Gastrocnemius medialis (tissue), 4 donors: Measurements from ENCODE around the gene ZNF277. TPM values are rescaled to one million over a fixed set of nuclear protein-coding genes. Genes with fewer than 3 reads are reported as not detected.

Experiments
- ATAC-seq, 2 donors: fragments of 150-250 bp; one replicate each; pipeline ENCODE4 v1.9.1; 2016
- DNase-seq, 2 donors: peaks; one replicate each; pipeline ENCODE4 v3.0.0-alpha.2; 2019
- H3K27ac ChIP-seq, 4 donors: fragments of 200-600 bp; sonication (generic); 1 replicate in 1 of 4; 2 replicates in 3 of 4; pipeline ENCODE4 v1.5.1; 2016 to 2018; ENCODE audit warnings: mild to moderate bottlenecking in 2 of 4, moderate library complexity in 1 of 4
- H3K27me3 ChIP-seq, 3 donors: fragments of 200-600 bp; sonication (generic) in 2 of 3; 1 replicate in 1 of 3; 2 replicates in 2 of 3; pipeline versions ENCODE4 v1.5.1 to v1.6.0; 2016 to 2019; ENCODE audit warnings: mild to moderate bottlenecking in 1 of 3, moderate library complexity in 1 of 3
- H3K36me3 ChIP-seq, 2 donors: fragments of 200-600 bp; sonication (generic) in 1 of 2; one replicate each; pipeline ENCODE4 v1.5.1; 2017 to 2018
- H3K4me1 ChIP-seq, 2 donors: fragments of 200-600 bp; sonication (generic) in 1 of 2; one replicate each; pipeline ENCODE4 v1.5.1; 2016 to 2017; ENCODE audit warnings: mild to moderate bottlenecking in 2 of 2
- H3K4me3 ChIP-seq, 4 donors: fragments of 200-600 bp; sonication (generic) in 3 of 4; 1 replicate in 1 of 4; 2 replicates in 3 of 4; pipeline ENCODE4 v1.5.1; 2016 to 2019; ENCODE audit warnings: mild to moderate bottlenecking in 2 of 4
- H3K9me3 ChIP-seq, 3 donors: fragments of 200-600 bp; sonication (generic) in 2 of 3; 1 replicate in 1 of 3; 2 replicates in 2 of 3; pipeline ENCODE4 v1.5.1; 2016 to 2019
- CTCF ChIP-seq, 5 experiments: fragments of 450-650 bp in 3 of 5; fragments of 200-600 bp in 2 of 5; sonication (generic) in 2 of 5; IDR thresholded peaks in 4 of 5; conservative IDR thresholded peaks in 1 of 5; 1 replicate in 4 of 5; 2 replicates in 1 of 5; pipeline ENCODE4 v1.5.1; 2016 to 2019; ENCODE audit warnings: antibody characterized with exemption in 5 of 5, mild to moderate bottlenecking in 3 of 5, moderate library complexity in 3 of 5
- POLR2A ChIP-seq, 2 donors: fragments of 450-650 bp; IDR thresholded peaks; one replicate each; pipeline ENCODE4 v1.6.1; 2017; ENCODE audit warnings: antibody characterized with exemption in 2 of 2, mild to moderate bottlenecking in 2 of 2, moderate library complexity in 2 of 2
- in situ Hi-C, 4 donors: fragments of 200-750 bp; cut with MboI; loops; one replicate each; pipeline versions ENCODE4 v1.15.0 to v1.8.0; 2017; ENCODE audit warnings: low sequenced_read_pairs in 4 of 4
- intact Hi-C: fragments of 100-400 bp; cut with DNase I; formaldehyde crosslinking; loops from one replicate; pipeline ENCODE4 v1.15.1; 2023; ENCODE audit warnings: low total_unique reads
- total RNA-seq, 4 donors: library from RNA; depleted of rRNA; stranded (reverse); fragments of >200 nt; gene quantifications; one replicate each; pipeline versions ENCODE4 v1.1.0 to v1.2.3, GENCODE V29; 2016

The ZNF277 gene
- total RNA-seq, 4 donors from 2014 or later, result 12.2 to 16.5 (median 15.0) TPM

- Histone ChIP-seq H3K27ac (no peak overlapping the region), H3K4me3 (no peak overlapping the region), H3K9me3 (no peaks in the 10 kb centered on the region), H3K27me3 (no peaks in the 10 kb centered on the region), H3K4me1 (peaks cover 6 to 15% of the 10 kb centered on the region in 2 donors), H3K36me3 (no peaks in the 10 kb centered on the region)
- in situ Hi-C loops, result no loop called here
- ATAC-seq (no peak), DNase-seq (no peak)
- intact Hi-C loops, result no loop called here
- no peak for TF ChIP-seq CTCF (IDR thresholded peaks at IDR 0.05 in 4 of 5, conservative IDR thresholded peaks at IDR 0.05 in 1 of 5)
- no peak for TF ChIP-seq POLR2A (IDR thresholded peaks at IDR 0.05)
Measured at GRCh38 chr7:112266141-112266540, 59.6 kb downstream of the ZNF277 start.

- intact Hi-C loops, result no loop called here
- no peaks in the 10 kb centered on the region for H3K9me3 ChIP-seq
- no peak overlapping the region for H3K4me3 ChIP-seq
- peaks cover 6 to 15% of the 10 kb centered on the region in 2 donors for H3K4me1 ChIP-seq
- DNase-seq (no peak), ATAC-seq (no peak)
- in situ Hi-C loops, result no loop called here
- no peaks in the 10 kb centered on the region for H3K36me3 ChIP-seq
- TF ChIP-seq CTCF (IDR thresholded peaks at IDR 0.05 in 4 of 5, conservative IDR thresholded peaks at IDR 0.05 in 1 of 5), result no peak
- no peak for TF ChIP-seq POLR2A (IDR thresholded peaks at IDR 0.05)
- no peak overlapping the region for H3K27ac ChIP-seq
- no peaks in the 10 kb centered on the region for H3K27me3 ChIP-seq
Measured at GRCh38 chr7:112266595-112267270, 60.2 kb downstream of the ZNF277 start.

- Histone ChIP-seq H3K4me3 (no peak overlapping the region), H3K9me3 (no peaks in the 10 kb centered on the region), H3K36me3 (no peaks in the 10 kb centered on the region), H3K4me1 (peaks cover 1 to 6% of the 10 kb centered on the region in 2 donors), H3K27ac (no peak overlapping the region), H3K27me3 (no peaks in the 10 kb centered on the region)
- TF ChIP-seq POLR2A (IDR thresholded peaks at IDR 0.05) (no peak), CTCF (IDR thresholded peaks at IDR 0.05 in 4 of 5, conservative IDR thresholded peaks at IDR 0.05 in 1 of 5) (no peak)
- in situ Hi-C loops, result no loop called here
- intact Hi-C loops, result no loop called here
- DNase-seq (no peak), ATAC-seq (no peak)
Measured at GRCh38 chr7:112267944-112268691, 61.6 kb downstream of the ZNF277 start.

- DNase-seq, result no peak
- Histone ChIP-seq H3K4me1 (no peaks in the 10 kb centered on the region), H3K27me3 (no peaks in the 10 kb centered on the region), H3K4me3 (no peak overlapping the region), H3K27ac (no peak overlapping the region), H3K9me3 (no peaks in the 10 kb centered on the region), H3K36me3 (no peaks in the 10 kb centered on the region)
- intact Hi-C loops, result no loop called here
- ATAC-seq, result no peak
- in situ Hi-C loops, result no loop called here
- TF ChIP-seq POLR2A (IDR thresholded peaks at IDR 0.05) (no peak), CTCF (IDR thresholded peaks at IDR 0.05 in 4 of 5, conservative IDR thresholded peaks at IDR 0.05 in 1 of 5) (no peak)
Measured at GRCh38 chr7:112271162-112271561, 64.7 kb downstream of the ZNF277 start.
